Neural crest cell (in vitro differentiated cells): ENCODE measurements around the gene SORL1-AS1.

ENCODE experiments used
- DNase-seq: peaks from one replicate; pipeline ENCODE4 v3.0.0; 2021; ENCODE audit warnings: low read depth, mixed read lengths, low spot score
- H3K27ac Mint-ChIP-seq: one replicate; pipeline ENCODE4 v1.8.0; 2021; ENCODE audit warnings: mild to moderate bottlenecking, mixed read lengths; ENCODE audit not compliant: unreplicated experiment
- H3K27me3 Mint-ChIP-seq: 2 replicates; pipeline ENCODE4 v1.8.0; 2021; ENCODE audit warnings: low read depth, mild to moderate bottlenecking, mixed read lengths
- H3K36me3 Mint-ChIP-seq: 2 replicates; pipeline ENCODE4 v1.8.0; 2021; ENCODE audit warnings: low read depth, mild to moderate bottlenecking, mixed read lengths
- H3K4me1 Mint-ChIP-seq: 2 replicates; pipeline ENCODE4 v1.8.0; 2021; ENCODE audit warnings: mixed read lengths
- H3K4me3 Mint-ChIP-seq: one replicate; pipeline ENCODE4 v1.8.0; 2021; ENCODE audit warnings: mild to moderate bottlenecking, mixed read lengths
- H3K9me3 Mint-ChIP-seq: 2 replicates; pipeline ENCODE4 v1.8.0; 2021; ENCODE audit warnings: mixed read lengths
- TF ChIP-seq, protein P1 (sequence below): fragments of 200-600 bp; sonication (generic); conservative IDR thresholded peaks from 2 replicates; pipeline ENCODE4 v1.5.0; 2021; ENCODE audit warnings: antibody characterized with exemption, mild to moderate bottlenecking

Gene SORL1-AS1

DNA sequence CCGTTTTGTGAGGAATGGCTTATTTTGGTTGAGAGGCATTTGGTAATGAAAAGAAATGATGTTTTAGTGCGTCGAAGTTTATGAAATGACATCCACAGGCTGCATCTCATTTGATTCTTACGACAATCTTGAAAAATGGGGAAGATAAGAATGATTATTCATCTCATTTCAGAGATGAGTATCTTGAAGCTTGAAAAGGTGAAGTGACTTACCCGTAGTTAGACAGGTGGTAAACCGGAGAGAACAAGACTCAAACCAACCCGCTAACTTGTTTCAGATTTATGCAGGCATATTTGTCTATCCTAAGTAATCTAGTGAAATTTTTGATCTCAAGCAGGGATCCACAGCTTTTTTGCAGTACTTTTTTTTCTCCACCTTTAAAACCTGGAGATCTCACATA lies 9.1 kb upstream of the SORL1-AS1 start:
- Mint-ChIP-seq H3K27me3 (no peaks in the 10 kb centered on the region), H3K27ac (no peak overlapping the region), H3K4me1 (peaks cover 16% of the 10 kb centered on the region), H3K36me3 (no peaks in the 10 kb centered on the region), H3K4me3 (no peak overlapping the region), H3K9me3 (no peaks in the 10 kb centered on the region)
- DNase-seq: no peak
- TF ChIP-seq, protein P1, sequence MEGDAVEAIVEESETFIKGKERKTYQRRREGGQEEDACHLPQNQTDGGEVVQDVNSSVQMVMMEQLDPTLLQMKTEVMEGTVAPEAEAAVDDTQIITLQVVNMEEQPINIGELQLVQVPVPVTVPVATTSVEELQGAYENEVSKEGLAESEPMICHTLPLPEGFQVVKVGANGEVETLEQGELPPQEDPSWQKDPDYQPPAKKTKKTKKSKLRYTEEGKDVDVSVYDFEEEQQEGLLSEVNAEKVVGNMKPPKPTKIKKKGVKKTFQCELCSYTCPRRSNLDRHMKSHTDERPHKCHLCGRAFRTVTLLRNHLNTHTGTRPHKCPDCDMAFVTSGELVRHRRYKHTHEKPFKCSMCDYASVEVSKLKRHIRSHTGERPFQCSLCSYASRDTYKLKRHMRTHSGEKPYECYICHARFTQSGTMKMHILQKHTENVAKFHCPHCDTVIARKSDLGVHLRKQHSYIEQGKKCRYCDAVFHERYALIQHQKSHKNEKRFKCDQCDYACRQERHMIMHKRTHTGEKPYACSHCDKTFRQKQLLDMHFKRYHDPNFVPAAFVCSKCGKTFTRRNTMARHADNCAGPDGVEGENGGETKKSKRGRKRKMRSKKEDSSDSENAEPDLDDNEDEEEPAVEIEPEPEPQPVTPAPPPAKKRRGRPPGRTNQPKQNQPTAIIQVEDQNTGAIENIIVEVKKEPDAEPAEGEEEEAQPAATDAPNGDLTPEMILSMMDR: no peak

- Mint-ChIP-seq H3K36me3 (no peaks in the 10 kb centered on the region), H3K27ac (no peak overlapping the region), H3K27me3 (peaks cover under 1% of the 10 kb centered on the region), H3K4me1 (peaks cover 11% of the 10 kb centered on the region), H3K4me3 (no peak overlapping the region), H3K9me3 (no peaks in the 10 kb centered on the region)
- TF ChIP-seq, protein P1: no peak
- DNase-seq: no peak
These were observed 8.3 kb upstream of the SORL1-AS1 start for GRCh38 chr11:121460941-121461514.

DNA sequence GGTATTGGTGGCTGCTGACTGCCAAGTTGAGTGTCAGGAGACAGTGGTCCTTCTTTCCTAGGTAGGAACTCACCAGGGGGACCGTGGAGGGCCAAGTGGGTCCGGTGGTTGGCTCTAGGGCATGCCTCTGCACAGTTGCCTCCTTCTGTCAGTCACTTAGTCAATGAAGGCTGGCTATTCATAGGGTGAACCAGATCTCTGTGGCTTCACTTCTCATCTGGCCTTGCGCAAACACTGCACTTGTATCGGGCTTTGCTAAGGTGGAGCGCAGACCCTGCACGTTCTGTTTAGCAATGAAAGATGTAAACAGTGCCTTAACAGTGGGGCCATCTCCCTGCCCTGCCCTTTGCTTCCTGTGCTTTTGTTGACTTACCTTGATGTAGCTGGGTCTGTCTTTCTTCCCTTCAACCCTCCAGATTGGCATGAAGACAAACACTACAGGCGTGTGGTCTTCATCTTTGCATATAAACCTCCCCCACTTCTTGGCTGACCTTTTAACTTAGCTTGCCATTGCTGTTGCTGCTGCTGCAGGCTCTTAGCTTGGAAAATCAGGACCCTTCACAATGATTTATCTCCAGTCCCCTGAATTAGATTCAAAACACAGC lies 6.7 kb upstream of the SORL1-AS1 start:
- Mint-ChIP-seq H3K9me3 (no peaks in the 10 kb centered on the region), H3K4me1 (peaks cover 6% of the 10 kb centered on the region), H3K4me3 (no peak overlapping the region), H3K36me3 (no peaks in the 10 kb centered on the region), H3K27me3 (peaks cover 3% of the 10 kb centered on the region), H3K27ac (no peak overlapping the region)
- TF ChIP-seq, protein P1: no peak
- DNase-seq: no peak

- H3K36me3 Mint-ChIP-seq: no peaks in the 10 kb centered on the region
- H3K27me3 Mint-ChIP-seq: peaks cover 10% of the 10 kb centered on the region
- peaks cover 9% of the 10 kb centered on the region for H3K4me1 Mint-ChIP-seq
- no peak overlapping the region for H3K27ac Mint-ChIP-seq
- H3K9me3 Mint-ChIP-seq: no peaks in the 10 kb centered on the region
- no peak for DNase-seq
- H3K4me3 Mint-ChIP-seq: no peak overlapping the region
- TF ChIP-seq, protein P1: no peak
These were observed 5.8 kb upstream of the SORL1-AS1 start for GRCh38 chr11:121458551-121458950.

DNA sequence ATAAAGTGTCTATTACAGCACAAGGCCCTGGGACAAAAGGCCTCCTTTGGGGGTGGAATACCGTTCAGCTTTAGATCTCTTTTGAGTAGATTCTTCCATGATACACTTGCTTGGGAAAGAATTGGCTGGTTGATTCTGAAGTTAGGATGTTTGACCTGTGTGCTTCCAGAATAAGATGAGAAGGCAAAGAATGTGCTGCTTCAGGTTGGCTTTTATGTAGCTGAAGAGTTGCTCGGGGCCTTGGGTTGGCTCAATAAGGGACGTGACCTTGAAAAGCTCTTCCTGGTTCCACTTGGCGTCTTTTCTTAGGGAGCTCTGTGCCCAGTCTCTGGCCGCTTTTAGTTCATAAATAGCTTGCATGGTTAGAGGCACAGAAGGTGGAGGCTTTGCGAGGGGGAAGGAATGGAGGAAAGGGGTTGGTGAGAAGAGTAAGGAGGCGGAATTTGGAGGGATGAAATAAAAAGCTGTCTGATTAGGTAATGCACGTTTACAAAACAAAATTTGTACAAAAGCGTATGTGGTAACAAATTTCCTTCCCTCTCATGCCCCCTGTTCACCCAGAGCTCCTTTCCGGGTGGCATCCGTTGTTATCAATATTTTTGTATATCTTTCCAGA lies 4.2 kb upstream of the SORL1-AS1 start:
- H3K36me3 Mint-ChIP-seq: no peaks in the 10 kb centered on the region
- TF ChIP-seq, protein P1: no peak
- DNase-seq: no peak
- H3K4me3 Mint-ChIP-seq: no peak overlapping the region
- peaks cover 19% of the 10 kb centered on the region for H3K4me1 Mint-ChIP-seq
- no peak overlapping the region for H3K27ac Mint-ChIP-seq
- no peaks in the 10 kb centered on the region for H3K9me3 Mint-ChIP-seq
- H3K27me3 Mint-ChIP-seq: peaks cover 19% of the 10 kb centered on the region
